HCT116 (cell line): ENCODE measurements around the gene ARHGAP10.

Source experiments
- CTCF ChIP-seq, 3 experiments: fragments of 200-600 bp in 1 of 3; sonication (generic) in 1 of 3; IDR thresholded peaks in 2 of 3; conservative IDR thresholded peaks in 1 of 3; 2 replicates each; pipeline ENCODE4 v1.5.1; 2012 to 2017; ENCODE audit warnings: low read depth in 2 of 3, low read length in 2 of 3, antibody characterized with exemption in 1 of 3, borderline replicate concordance in 1 of 3, control low read depth in 1 of 3, mild to moderate bottlenecking in 1 of 3, mixed read lengths in 1 of 3, mixed run types in 1 of 3, moderate library complexity in 1 of 3; ENCODE audit not compliant: insufficient read depth in 1 of 3
- POLR2AphosphoS5 ChIP-seq: IDR thresholded peaks from 2 replicates; pipeline ENCODE4 v1.6.1; 2011; ENCODE audit warnings: mild to moderate bottlenecking, low read depth, low read length, moderate library complexity
- ZBTB33 ChIP-seq: IDR thresholded peaks from 2 replicates; pipeline ENCODE4 v1.6.1; 2011; ENCODE audit warnings: mild to moderate bottlenecking, low read length, moderate library complexity; ENCODE audit not compliant: insufficient replicate concordance; ENCODE audit errors: extremely low read depth
- TF ChIP-seq, protein P1 (sequence below): IDR thresholded peaks from 2 replicates; pipeline ENCODE4 v1.6.1; 2012; ENCODE audit warnings: low read depth

GRCh38 chr4:147693218-147693617, 38.7 kb upstream of the ARHGAP10 start:
- no peak for TF ChIP-seq ZBTB33
- TF ChIP-seq CTCF (IDR thresholded peaks at IDR 0.05 in 2 of 3, conservative IDR thresholded peaks at IDR 0.05 in 1 of 3; ENCODE audit: borderline replicate concordance in 1 of 3, insufficient read depth in 1 of 3, low read depth in 2 of 3, low read length in 2 of 3), result no peak
- no peak for TF ChIP-seq POLR2AphosphoS5
- TF ChIP-seq, protein P1, sequence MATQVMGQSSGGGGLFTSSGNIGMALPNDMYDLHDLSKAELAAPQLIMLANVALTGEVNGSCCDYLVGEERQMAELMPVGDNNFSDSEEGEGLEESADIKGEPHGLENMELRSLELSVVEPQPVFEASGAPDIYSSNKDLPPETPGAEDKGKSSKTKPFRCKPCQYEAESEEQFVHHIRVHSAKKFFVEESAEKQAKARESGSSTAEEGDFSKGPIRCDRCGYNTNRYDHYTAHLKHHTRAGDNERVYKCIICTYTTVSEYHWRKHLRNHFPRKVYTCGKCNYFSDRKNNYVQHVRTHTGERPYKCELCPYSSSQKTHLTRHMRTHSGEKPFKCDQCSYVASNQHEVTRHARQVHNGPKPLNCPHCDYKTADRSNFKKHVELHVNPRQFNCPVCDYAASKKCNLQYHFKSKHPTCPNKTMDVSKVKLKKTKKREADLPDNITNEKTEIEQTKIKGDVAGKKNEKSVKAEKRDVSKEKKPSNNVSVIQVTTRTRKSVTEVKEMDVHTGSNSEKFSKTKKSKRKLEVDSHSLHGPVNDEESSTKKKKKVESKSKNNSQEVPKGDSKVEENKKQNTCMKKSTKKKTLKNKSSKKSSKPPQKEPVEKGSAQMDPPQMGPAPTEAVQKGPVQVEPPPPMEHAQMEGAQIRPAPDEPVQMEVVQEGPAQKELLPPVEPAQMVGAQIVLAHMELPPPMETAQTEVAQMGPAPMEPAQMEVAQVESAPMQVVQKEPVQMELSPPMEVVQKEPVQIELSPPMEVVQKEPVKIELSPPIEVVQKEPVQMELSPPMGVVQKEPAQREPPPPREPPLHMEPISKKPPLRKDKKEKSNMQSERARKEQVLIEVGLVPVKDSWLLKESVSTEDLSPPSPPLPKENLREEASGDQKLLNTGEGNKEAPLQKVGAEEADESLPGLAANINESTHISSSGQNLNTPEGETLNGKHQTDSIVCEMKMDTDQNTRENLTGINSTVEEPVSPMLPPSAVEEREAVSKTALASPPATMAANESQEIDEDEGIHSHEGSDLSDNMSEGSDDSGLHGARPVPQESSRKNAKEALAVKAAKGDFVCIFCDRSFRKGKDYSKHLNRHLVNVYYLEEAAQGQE, result no peak
